H1 (cell line): Measurements from ENCODE around the gene DRC7. TPM values are rescaled to one million over a fixed set of nuclear protein-coding genes. Genes with fewer than 3 reads are reported as not detected.

Experiments used
- CHD7 ChIP-seq: fragments of 300-600 bp; sonication (generic); IDR thresholded peaks from 2 replicates; pipeline ENCODE4 v1.7.1; 2012; ENCODE audit warnings: low read length, moderate library complexity, mild to moderate bottlenecking, inconsistent platforms; ENCODE audit not compliant: insufficient replicate concordance
- TEAD4 ChIP-seq: IDR thresholded peaks from 2 replicates; pipeline ENCODE4 v1.6.1; 2012; ENCODE audit warnings: low read depth, low read length, inconsistent platforms, mixed read lengths
- polyA plus RNA-seq, 7 experiments: library from polyadenylated mRNA; depleted of rRNA in 3 of 7; stranded (reverse) in 5 of 7; unstranded in 2 of 7; fragments of >200 nt in 5 of 7; fragments of 200-250 nt in 2 of 7; gene quantifications; 1 replicate in 5 of 7; 2 replicates in 1 of 7; 4 replicates in 1 of 7; pipeline versions ENCODE4 v1.2.1 to v1.2.3, GENCODE V29; 2011 to 2013; ENCODE audit warnings: missing spikeins in 2 of 7, mixed read lengths in 2 of 7
- total RNA-seq: library from RNA; stranded (reverse); fragmentation: NEBNext Ultra II Directional; extraction: Animal tissue kit (Norgen Biotek cat#: 25700); gene quantifications from 2 replicates; pipeline ENCODE4 v1.2.1, GENCODE V29; 2021

The DRC7 gene
- total and polyA plus RNA-seq, 2 of the 8 experiments (the other 6 are each of a cell fraction or from before 2014, with no cell fraction given): 0.14 TPM; not detected in 1

GRCh38 chr16:57682809-57683635 lies 11.6 kb upstream of the DRC7 start (continued):
- TF ChIP-seq CHD7: no peak
- no peak for TF ChIP-seq TEAD4
- TF ChIP-seq, all 59 proteins: peak for 2
